Measurements from ENCODE around the gene LRMDA.

The LRMDA gene

GRCh38 chr10:75452997-75453396 is 21.6 kb downstream of the LRMDA start:
- no peak for DNase-seq (ENCODE audit: low read depth)
- TF ChIP-seq CTCF (conservative IDR thresholded peaks at IDR 0.05; ENCODE audit: low read depth, low read length) = no peak
- no peak overlapping the region for H3K4me3 ChIP-seq (ENCODE audit: low read depth, low read length)

GRCh38 chr10:75456122-75456521 is 24.7 kb downstream of the LRMDA start:
- TF ChIP-seq CTCF (conservative IDR thresholded peaks at IDR 0.05; ENCODE audit: low read depth, low read length) = no peak
- no peak overlapping the region for H3K4me3 ChIP-seq (ENCODE audit: low read depth, low read length)
- no peak for DNase-seq (ENCODE audit: low read depth)

DNA sequence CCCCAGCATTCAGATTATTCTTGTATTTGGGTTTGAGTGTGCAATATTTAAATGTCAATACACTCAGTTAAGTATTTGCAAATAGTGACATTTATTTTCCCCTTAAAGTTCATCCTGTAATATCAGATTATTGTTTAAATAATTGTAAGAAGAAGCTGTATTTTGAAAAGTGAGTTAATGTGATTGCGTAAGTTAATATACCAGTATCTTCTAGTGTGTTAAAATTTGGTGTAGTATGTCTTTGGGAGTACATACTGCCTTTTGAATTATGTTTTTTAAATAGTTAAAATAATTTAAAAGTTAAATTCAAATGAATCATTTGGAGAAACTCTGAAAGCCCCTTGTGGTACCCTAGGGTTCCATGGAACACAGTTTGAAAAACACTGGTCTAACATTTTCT is 28.6 kb downstream of the LRMDA start:
- TF ChIP-seq CTCF (conservative IDR thresholded peaks at IDR 0.05; ENCODE audit: low read depth, low read length) = no peak
- H3K4me3 ChIP-seq (ENCODE audit: low read depth, low read length) = no peak overlapping the region
- no peak for DNase-seq (ENCODE audit: low read depth)

DNA sequence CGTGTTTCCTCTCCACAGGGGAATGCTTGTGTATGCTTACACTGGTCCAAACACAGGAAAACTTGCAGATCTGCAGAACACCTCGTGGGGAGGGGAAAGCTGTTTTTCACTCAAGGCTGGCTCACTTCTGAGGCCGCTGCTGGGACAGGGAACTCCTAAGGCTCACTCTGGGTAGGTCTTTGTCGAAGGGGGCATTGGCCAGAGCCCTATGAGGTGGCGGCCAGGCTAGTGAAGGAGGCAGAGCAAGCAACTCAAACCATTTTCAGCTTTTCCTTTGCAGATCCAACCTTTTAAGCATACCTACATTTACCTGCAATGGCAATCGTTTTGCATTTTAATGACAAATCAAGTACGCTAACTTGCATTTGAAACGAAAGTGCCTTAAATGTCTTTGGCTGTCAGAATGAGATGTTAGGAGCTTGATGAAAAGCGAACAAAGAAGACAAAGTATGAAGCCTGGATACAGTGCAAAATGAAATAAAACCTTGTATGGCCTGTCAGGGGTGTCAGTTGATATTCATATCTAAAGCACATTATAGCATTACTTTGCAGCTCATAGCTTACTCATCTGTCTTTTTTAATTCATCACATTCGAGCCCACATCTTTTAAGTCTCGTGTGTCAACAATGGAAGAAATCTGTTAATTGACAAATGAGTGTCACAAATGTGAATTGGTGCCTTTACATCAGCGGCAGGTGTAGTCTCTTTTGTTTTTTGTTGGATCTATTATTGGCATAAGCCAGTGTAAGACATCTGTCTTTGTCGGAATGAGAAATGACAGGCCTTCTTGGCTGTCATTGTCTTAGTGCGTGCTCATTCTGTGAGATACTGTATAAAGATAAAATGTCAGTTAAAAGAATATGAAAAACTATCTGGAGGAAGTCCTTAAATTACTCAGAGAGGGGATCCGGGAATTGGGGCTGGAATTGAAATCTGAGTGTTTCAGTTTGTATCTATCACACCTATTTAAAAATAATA is 30.5 kb downstream of the LRMDA start:
- H3K4me3 ChIP-seq (ENCODE audit: low read depth, low read length) = no peak overlapping the region
- no peak for TF ChIP-seq CTCF (conservative IDR thresholded peaks at IDR 0.05; ENCODE audit: low read depth, low read length)
- no peak for DNase-seq (ENCODE audit: low read depth)

GRCh38 chr10:75462865-75463264 is 31.4 kb downstream of the LRMDA start:
- no peak for DNase-seq (ENCODE audit: low read depth)
- TF ChIP-seq CTCF (conservative IDR thresholded peaks at IDR 0.05; ENCODE audit: low read depth, low read length) = no peak
- no peak overlapping the region for H3K4me3 ChIP-seq (ENCODE audit: low read depth, low read length)

GRCh38 chr10:75464478-75465449 is 33.3 kb downstream of the LRMDA start:
- no peak overlapping the region for H3K4me3 ChIP-seq (ENCODE audit: low read depth, low read length)
- TF ChIP-seq CTCF (conservative IDR thresholded peaks at IDR 0.05; ENCODE audit: low read depth, low read length) = no peak
- DNase-seq (ENCODE audit: low read depth) = peak; percentile 18
